H1 (cell line): Measurements from ENCODE around the gene NUP133.
"Not testable (repeated sequence)": the region's sequence is repeated elsewhere in the genome, so short reads cannot be mapped to it uniquely, and the experiment has no call there.

ENCODE experiments used
- EP300 ChIP-seq, 2 experiments: IDR thresholded peaks; 1 replicate in 1 of 2; 2 replicates in 1 of 2; pipeline ENCODE4 v1.6.1; 2011 to 2012; ENCODE audit warnings: low read depth in 2 of 2, low read length in 2 of 2, mild to moderate bottlenecking in 2 of 2, borderline replicate concordance in 1 of 2, inconsistent platforms in 1 of 2, moderate library complexity in 1 of 2
- MAFK ChIP-seq: IDR thresholded peaks from 2 replicates; pipeline ENCODE4 v1.6.1; 2012; ENCODE audit warnings: low read depth, mild to moderate bottlenecking, improper control_type of control experiment, low read length
- RAD21 ChIP-seq, 2 experiments: IDR thresholded peaks in 1 of 2; conservative IDR thresholded peaks in 1 of 2; 2 replicates each; pipeline ENCODE4 v1.6.1; 2011; ENCODE audit warnings: low read depth in 2 of 2, low read length in 2 of 2, improper control_type of control experiment in 1 of 2, inconsistent platforms in 1 of 2, mild to moderate bottlenecking in 1 of 2, moderate library complexity in 1 of 2
- SAP30 ChIP-seq: fragments of 300-600 bp; sonication (generic); IDR thresholded peaks from 2 replicates; pipeline ENCODE4 v1.7.1; 2012; ENCODE audit warnings: low read length, moderate library complexity, mild to moderate bottlenecking, inconsistent platforms; ENCODE audit not compliant: insufficient read depth, insufficient replicate concordance
- SIN3A ChIP-seq, 2 experiments: IDR thresholded peaks in 1 of 2; conservative IDR thresholded peaks in 1 of 2; 2 replicates each; pipeline ENCODE4 v1.6.1; 2011 to 2012; ENCODE audit warnings: low read length in 2 of 2, improper control_type of control experiment in 1 of 2, low read depth in 1 of 2, mild to moderate bottlenecking in 1 of 2
- SIX5 ChIP-seq: IDR thresholded peaks from 2 replicates; pipeline ENCODE4 v1.6.1; 2011; ENCODE audit warnings: mild to moderate bottlenecking, low read depth, low read length
- SUZ12 ChIP-seq: fragments of 200-600 bp; sonication (generic); IDR thresholded peaks from 2 replicates; pipeline ENCODE4 v1.6.1; 2012; ENCODE audit warnings: mild to moderate bottlenecking, inconsistent platforms, low read length, moderate library complexity, mixed read lengths
- YY1 ChIP-seq: IDR thresholded peaks from 2 replicates; pipeline ENCODE4 v1.6.1; 2011; ENCODE audit warnings: low read depth, mild to moderate bottlenecking, low read length
- ZNF274 ChIP-seq: IDR thresholded peaks from 2 replicates; pipeline ENCODE4 v1.7.0; 2012; ENCODE audit warnings: low read length, borderline replicate concordance; ENCODE audit errors: extremely low read depth
- TF ChIP-seq, protein P1 (sequence below), 3 experiments: IDR thresholded peaks; 1 replicate in 2 of 3; 2 replicates in 1 of 3; pipeline versions ENCODE4 v1.5.1 to v1.6.1; 2011; ENCODE audit warnings: low read length in 3 of 3, mild to moderate bottlenecking in 3 of 3, inconsistent platforms in 2 of 3, low read depth in 1 of 3, moderate library complexity in 1 of 3; ENCODE audit not compliant: insufficient read depth in 1 of 3; ENCODE audit errors: control extremely low read depth in 1 of 3

- TF ChIP-seq YY1; RAD21 (IDR thresholded peaks at IDR 0.05 in 1 of 2, conservative IDR thresholded peaks at IDR 0.05 in 1 of 2; ENCODE audit: low read depth in 2 of 2, low read length in 2 of 2); SUZ12; SIX5; SIN3A (conservative IDR thresholded peaks at IDR 0.05 in 1 of 2, IDR thresholded peaks at IDR 0.05 in 1 of 2; ENCODE audit: low read depth in 1 of 2, low read length in 2 of 2); ZNF274; MAFK; SAP30; EP300 (IDR thresholded peaks at IDR 0.05; ENCODE audit: borderline replicate concordance in 1 of 2, low read depth in 2 of 2, low read length in 2 of 2): not testable (repeated sequence)
- TF ChIP-seq, protein P1, sequence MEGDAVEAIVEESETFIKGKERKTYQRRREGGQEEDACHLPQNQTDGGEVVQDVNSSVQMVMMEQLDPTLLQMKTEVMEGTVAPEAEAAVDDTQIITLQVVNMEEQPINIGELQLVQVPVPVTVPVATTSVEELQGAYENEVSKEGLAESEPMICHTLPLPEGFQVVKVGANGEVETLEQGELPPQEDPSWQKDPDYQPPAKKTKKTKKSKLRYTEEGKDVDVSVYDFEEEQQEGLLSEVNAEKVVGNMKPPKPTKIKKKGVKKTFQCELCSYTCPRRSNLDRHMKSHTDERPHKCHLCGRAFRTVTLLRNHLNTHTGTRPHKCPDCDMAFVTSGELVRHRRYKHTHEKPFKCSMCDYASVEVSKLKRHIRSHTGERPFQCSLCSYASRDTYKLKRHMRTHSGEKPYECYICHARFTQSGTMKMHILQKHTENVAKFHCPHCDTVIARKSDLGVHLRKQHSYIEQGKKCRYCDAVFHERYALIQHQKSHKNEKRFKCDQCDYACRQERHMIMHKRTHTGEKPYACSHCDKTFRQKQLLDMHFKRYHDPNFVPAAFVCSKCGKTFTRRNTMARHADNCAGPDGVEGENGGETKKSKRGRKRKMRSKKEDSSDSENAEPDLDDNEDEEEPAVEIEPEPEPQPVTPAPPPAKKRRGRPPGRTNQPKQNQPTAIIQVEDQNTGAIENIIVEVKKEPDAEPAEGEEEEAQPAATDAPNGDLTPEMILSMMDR (IDR thresholded peaks at IDR 0.05; ENCODE audit: control extremely low read depth in 1 of 3, insufficient read depth in 1 of 3, low read depth in 1 of 3, low read length in 3 of 3), result not testable (repeated sequence)
Observed at GRCh38 chr1:229475859-229476258, 32.3 kb downstream of the NUP133 start.
